Gastroesophageal sphincter (tissue), 3 donors: ENCODE measurements around the gene PHF21B.

Experiments used
- CTCF ChIP-seq, 4 experiments: fragments of 200-600 bp in 2 of 4; fragments of 450-650 bp in 2 of 4; sonication (generic) in 1 of 4; IDR thresholded peaks; one replicate each; pipeline ENCODE4 v1.5.1; 2017 to 2019; ENCODE audit warnings: antibody characterized with exemption in 4 of 4, mild to moderate bottlenecking in 2 of 4, moderate library complexity in 2 of 4
- EP300 ChIP-seq: sonication (generic); formaldehyde crosslinking; IDR thresholded peaks from one replicate; pipeline ENCODE4 v1.6.1; 2017; ENCODE audit warnings: antibody characterized with exemption, mild to moderate bottlenecking

GRCh38 chr22:44994399-44995104 lies 15.3 kb downstream of the PHF21B start:
- TF ChIP-seq CTCF (IDR thresholded peaks at IDR 0.05) (no peak), EP300 (no peak)
